Measurements from ENCODE around the gene MSTN.

DNA sequence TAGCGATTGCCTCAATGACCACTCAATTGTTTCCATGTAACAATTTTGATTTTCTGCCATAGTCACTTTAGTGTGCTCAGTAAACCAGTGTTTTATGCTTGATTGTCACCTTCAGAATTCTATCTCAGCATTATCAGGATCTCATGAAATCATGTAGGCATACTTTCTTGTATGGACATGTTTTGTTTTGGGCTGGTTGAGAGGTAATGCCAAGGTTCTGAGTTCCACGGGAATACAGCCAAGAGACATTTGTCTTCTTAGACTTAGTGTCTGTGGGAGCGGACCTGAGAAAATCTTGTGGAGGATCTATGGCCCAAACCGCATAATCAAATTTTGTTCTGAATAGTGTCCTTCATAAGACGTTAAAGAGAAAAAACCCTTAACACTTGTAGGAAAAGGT, 10.2 kb downstream of the MSTN start:
- TF ChIP-seq, protein P1, sequence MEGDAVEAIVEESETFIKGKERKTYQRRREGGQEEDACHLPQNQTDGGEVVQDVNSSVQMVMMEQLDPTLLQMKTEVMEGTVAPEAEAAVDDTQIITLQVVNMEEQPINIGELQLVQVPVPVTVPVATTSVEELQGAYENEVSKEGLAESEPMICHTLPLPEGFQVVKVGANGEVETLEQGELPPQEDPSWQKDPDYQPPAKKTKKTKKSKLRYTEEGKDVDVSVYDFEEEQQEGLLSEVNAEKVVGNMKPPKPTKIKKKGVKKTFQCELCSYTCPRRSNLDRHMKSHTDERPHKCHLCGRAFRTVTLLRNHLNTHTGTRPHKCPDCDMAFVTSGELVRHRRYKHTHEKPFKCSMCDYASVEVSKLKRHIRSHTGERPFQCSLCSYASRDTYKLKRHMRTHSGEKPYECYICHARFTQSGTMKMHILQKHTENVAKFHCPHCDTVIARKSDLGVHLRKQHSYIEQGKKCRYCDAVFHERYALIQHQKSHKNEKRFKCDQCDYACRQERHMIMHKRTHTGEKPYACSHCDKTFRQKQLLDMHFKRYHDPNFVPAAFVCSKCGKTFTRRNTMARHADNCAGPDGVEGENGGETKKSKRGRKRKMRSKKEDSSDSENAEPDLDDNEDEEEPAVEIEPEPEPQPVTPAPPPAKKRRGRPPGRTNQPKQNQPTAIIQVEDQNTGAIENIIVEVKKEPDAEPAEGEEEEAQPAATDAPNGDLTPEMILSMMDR (IDR thresholded peaks at IDR 0.05; ENCODE audit: low read depth, low read length, poor library complexity, severe bottlenecking): no peak
- TF ChIP-seq EZH2phosphoT487 (IDR thresholded peaks at IDR 0.05; ENCODE audit: borderline replicate concordance, low read length): no peak
